ENCODE data around the gene CDX1.
"Not testable (repeated sequence)": the region's sequence is repeated elsewhere in the genome, so short reads cannot be mapped to it uniquely, and the experiment has no call there.

Gene CDX1

DNA sequence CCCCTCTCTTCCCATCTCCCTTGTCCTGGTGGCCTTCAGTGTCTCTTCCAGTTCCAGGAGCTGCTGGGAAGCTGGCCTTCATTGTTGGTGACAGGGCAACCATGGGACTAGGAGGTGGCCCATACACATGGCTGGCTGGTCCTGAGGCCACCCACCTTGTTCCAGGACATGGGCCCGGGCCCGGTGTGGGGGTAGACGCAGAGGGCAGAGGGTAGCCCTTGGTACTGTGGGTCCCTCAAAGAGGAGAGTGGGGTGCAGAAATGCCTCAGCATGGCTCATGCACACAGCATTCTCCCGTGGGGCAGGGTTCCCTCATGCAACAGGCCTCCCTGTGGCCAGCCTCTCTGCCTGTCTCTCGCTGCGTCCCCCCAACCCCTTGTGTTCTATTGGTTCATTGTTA is 44.1 kb downstream of the CDX1 start:
- no peak for DNase-seq

DNA sequence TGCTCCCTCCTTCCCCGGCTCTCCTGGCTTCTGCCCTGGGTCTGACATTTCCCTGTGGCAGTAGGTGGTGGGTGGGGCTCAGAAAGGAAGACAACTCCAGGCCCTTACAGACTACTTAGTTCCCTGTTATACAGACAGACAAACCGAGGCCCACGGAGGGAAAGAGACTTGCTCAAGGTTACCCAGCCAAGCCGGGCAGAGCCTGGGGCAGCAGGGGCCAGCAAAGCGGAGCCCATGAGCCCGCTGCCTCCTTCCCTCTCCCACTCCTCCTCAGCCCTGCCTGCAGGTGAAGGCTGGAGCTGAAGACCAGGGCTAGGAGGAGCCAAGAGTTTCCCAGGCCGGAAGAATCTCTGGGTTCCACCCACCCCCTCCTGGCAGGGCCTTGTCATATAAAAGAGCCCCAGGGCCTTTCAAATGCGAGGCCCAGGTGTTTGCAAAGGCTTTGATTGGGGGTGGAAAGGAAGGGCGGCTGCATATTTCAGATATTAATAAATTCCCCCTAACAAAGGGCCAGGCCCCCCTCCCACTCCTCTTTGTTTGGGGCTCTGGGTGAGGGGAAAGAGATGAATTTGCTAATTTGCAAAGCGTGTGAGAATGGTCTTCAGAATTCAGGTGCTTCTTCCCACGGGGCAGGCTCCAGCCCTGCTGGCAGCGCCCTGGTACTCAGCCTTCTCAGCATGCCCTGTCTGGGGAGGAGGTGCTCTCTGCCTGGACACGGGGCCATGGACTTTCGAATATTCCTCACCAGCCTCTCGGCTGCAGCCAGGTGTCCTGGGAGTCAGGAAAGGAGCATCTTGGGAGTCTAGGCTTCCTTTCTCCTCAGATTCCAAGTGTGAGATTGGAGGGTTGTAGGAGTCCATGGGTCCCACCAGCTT is 44.8 kb downstream of the CDX1 start:
- DNase-seq: no peak

DNA sequence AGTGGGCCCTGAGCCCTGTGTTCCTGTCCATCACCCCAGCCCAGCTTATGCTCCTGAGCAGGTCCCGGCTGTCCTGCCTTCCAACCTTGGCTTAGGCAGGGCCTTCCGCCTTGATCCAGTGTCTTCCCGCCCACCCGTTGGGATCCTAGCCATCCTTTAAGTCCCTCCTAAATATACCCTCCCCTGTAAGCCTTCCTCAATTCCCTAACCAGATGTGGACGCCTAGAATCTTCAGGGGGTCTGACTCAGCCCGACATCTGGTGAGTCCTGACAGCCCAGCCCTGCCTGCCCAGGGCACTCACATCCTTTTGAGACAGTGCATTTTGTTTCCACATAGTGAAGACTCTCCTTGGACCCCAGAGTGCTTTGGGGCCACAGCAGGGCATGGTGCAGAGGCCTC is 47.0 kb downstream of the CDX1 start:
- DNase-seq: no peak

DNA sequence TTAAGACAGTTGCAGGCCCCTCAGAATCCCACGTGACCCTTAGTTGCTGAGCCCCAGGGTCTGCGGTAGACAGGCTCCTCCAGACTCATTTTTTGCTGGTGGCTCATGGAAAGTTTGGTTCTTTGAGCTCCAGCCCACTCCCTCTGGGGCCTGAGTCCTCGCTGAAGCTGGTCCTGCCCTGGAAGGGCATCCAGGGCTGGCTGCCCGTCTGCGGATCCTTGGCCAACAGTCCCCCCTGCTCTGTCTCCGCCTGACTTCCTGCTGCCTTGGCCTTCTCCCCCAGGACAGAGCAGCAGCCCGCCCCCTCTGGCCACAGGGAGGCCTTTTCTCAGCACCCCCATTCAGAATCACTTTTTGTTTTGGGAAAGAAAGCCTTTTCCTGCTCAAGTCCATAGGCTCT is 47.7 kb downstream of the CDX1 start:
- no peak for DNase-seq

DNA sequence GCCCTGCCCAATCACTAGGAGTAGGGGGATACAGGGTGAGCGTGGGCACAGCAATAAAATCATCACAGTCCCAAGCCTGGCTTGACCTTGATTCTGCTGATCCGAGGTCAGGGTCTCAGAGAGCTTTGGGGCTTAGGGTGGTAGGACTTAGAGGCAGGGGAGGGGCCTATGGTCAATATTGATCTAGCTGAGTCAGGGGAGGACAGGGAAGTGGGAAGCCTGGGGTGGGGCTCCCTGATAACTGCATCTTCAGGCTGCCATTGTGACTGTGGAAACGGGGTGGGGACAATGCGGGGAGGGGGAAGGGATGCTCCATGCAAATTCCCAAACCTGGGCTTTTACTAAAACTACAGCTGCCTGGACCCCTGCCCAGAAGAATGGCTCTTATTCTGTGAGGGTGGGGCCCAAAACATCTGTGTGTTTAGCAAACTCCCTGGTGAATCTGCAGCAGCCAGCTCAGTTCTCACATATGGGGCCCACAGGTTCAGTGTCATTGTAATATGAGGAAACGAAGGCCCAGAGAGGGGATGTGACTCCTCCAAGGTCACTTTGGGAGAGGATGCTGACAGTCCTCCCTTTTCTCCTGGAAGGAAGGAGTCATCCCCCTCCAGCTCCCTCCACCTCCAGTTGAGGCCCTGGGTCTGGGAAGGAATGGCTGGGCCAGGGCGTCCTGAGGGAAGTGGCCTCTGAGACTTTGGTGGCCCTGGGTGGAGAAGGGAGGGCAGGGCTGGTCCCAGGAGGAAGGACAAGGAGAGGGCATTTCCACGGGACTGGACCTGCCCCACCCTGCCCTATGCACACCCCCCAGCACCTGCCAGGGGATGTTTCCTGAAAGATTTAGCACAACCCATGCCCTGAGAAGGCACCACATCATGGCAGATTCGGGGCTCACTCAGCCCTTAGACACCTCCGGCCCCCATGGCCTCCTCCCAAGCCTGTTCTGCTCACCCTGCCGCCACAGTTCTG is 49.7 kb downstream of the CDX1 start:
- DNase-seq: no peak

DNA sequence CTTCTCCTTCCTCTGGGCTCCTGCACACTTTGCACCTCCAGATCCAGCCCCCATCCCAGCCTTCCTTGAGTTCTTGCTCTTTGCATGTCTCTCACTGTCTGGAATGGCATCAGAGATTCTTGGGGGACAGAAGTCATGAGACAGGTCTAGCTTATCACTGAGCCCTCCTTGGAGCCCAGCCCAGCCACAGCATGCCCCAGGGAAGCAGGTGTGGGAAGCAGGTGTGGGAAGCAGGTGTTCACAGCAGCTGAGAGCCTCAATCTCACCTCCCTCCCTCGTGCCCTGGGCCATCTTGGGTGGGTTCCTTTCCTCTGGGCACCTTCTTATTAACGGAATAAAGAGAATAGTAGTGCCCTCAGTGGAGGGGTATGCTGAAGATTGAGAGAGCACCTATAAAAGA is 50.5 kb downstream of the CDX1 start:
- DNase-seq: no peak

DNA sequence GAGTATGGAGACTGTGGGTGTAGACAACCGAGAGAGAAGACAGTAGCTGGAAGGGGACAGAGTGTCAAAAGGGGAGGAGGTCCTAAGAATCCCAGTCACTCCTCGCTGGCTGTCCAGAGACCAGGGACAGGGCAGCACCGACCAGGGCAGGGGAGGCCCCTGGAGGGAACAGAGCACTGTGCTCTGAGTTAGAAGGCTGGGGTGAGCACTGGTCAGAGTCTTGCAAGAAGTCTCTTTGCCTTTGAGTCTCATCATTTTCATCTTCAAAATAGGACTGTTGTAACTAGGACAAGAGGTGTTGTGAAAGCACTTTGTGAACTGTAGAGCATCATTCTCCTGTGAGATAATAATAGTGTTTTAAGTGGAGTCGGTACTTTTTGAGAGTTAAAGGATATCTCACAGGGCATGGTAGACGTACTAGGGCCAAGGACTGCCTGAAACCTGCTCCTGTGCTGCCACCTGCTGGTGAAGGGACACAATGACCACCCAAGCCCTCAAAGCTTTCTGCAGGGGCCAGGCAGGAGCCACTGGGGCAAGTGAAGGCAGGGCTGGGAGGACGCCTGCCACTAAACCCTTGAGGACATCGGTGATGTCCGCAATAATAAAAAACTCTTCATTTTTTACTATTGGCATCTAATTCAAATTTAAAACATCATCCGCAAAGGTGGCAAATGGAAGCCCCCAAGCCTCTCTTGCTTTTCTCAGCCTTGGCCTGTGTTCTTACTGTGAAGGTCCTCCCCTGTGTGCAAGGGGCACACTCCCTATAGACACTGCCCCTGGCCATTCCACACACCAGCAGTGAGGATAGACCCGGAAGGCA is 51.5 kb downstream of the CDX1 start:
- DNase-seq: peak; percentile 84

DNA sequence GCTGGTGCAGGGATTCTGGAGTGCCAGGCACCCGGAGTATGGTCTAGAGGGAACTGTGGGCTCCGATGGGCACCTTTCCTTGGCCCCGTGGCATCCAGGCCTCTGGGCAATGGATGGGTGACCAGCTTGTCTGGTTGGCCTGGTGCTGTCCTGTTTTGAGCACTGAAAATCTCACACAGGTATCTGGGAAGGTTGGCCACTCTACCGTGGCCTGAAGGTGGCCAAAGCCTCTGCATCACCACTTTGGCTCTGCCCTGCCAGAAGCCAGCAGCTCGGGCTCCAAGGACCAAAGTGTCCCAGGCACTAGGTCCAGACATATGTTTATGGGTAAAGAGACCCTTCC is 52.1 kb downstream of the CDX1 start:
- no peak for DNase-seq

DNA sequence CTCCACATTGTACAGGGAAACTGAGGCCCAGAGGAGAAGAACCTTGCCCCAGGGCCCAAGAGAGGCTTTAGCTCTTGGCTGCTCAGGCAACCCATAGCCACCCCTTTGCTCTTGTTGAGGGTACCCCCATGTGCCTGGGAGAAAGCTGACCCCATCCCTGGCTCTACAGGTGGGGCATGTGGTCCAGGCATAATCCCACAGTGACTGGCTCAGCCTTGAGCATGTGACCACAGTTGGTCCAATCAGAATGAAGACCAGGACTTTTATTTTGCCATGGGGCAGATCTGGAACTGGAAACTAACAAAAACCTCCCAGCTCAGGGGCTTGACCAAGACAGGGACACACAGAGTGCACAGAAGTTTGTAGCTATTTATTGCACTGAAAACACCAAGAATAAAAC is 52.6 kb downstream of the CDX1 start:
- no peak for DNase-seq

DNA sequence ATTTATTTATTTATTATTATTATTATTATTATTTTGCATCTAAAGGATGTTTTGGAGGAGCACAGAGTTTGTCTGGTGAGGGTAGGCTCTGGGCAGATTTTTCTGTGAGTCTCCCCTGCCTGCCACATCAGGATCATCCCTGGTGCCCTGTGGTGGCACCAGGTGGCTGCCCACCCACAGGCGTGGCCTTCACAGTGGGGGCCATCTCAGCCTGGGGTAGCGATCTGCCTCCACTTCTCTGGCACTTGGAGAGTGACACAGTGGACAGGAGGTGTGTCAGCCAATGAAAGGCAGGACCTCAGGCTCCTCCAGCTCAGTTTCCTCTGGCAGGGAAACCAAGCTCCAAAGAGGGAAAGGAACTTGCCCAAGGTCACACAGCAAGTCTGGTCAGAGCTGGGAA is 53.3 kb downstream of the CDX1 start:
- no peak for DNase-seq

DNA sequence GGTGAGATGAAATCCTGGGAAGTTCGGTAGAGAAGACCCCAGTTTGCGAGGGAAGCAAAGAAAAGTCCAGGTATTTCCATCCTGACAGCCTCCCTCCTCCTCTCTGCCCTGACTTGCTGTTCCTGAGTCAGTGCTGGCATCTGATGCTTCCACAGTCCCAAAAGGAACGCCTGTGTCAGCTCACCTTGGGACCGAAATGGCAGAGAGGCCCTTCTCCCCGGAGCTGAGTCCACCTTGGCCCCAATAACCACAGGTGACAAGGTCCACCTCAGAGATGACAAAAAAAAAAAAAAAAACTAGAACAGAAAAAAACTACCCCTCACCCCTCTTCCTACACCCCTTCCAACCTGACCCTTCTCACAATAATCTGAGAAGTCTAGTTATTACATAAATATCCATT is 54.9 kb downstream of the CDX1 start:
- DNase-seq: no peak

DNA sequence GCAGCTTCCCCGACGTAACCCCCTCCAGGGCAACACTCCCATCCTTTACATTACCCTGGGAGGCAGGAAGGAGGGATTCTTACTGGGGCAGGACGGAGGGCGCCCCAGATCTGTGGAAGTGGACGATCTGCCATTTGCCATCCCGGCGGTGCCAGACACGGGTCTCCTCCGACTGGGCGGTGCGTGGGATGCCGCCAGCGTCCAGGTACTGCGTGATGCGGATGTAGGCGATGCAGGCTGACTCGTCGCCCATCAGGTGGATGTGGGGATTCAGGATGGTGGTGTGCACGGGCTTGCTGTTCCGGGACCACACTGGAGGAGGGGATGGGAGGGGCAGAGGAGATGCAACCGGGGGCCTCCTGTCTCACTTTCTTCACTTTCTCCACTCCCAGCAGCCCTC is 56.3 kb downstream of the CDX1 start:
- DNase-seq: no peak

DNA sequence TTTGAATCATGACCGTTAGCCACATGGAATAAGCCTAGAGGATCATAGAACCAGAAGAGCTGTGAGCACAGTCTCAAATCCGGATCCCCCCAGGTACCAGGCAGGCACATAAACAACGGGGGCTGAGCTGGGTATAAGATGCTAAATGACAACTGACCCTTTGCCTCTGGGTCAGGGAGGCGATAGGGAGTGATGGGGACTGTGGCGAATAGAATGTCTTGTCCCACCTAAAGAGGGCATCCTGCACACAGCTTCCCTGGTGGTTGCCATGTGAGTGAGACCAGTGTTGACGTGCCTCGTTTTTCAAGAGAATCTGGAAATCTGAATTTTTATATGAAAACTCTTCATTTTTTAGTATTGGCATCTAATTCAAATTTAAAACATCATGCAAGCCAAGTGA is 56.9 kb downstream of the CDX1 start:
- DNase-seq: no peak

DNA sequence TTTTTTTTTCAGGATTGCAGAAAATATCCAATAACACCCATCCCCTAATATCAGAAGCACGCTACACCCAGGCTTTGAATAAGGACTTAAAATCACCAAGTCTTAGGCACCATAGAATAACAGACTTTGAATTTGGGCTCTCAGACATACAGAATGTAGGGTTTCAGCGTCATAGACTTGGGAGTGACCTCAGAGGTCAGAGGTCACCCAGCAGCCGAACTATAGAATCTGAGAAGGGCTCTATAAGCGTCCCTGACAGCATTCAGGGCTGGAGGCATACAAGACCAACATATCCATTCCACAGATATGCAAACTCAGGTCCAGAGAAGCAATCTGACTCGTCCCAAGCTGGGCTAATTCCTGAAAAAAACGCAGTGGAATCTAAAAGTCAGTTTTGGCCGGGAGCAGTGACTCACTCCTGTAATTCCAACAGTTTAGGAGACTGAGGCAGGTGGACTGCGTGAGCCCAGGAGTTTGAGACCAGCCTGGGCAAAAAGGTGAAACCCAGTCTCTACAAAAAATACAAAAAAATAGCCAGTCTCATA is 58.0 kb downstream of the CDX1 start:
- no peak for DNase-seq

DNA sequence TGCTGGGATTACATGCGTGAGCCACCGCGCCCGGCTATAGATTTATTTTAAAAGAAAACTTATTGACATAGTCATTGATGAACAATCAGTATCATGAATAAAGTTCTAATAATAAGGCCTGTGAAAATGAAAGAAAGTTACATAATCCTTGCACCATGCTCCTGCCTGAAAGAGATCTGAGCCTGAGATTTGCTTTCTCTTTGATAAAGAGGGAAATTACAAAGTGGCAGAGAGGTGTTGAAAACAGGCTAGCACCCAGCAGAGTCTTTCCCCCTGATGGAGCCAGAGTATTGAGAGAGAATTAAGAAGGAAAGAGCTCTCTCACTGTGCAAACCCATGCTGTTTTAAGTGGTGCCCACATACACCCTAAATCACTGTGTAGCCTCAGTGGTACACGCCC is 60.5 kb downstream of the CDX1 start:
- DNase-seq: no peak

DNA sequence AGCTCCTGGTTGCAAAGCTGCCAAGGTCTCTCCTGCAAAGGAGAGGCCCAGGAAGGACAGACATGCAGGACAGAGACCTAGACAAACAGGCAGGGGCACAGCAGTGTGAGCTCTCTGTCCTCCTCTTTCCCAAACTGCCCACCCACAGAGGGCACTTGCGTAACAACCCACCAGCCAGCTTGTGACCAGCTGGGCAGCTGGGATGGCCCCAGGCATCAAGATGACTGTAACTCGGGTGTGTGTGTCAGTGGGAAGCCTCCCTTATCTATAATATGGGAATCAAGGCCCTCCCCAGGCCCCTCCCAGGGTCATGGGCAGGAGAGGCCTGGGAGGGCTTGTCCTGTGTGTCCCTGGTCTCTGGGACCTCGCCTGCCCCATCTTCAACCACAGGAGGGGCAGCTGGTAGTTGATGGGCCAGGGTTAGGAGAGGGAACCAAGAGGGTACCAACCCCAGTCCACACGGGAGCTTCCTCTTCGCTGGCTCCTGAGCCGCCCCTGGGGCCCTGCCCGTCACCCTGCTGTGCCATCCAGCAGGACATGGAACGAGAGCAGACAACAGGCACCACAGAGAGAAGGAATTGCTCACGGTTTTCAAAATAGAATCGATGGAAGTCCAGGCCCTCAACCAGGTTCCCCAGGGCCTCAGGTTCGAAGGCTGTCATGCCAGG is 61.2 kb downstream of the CDX1 start:
- no peak for DNase-seq

DNA sequence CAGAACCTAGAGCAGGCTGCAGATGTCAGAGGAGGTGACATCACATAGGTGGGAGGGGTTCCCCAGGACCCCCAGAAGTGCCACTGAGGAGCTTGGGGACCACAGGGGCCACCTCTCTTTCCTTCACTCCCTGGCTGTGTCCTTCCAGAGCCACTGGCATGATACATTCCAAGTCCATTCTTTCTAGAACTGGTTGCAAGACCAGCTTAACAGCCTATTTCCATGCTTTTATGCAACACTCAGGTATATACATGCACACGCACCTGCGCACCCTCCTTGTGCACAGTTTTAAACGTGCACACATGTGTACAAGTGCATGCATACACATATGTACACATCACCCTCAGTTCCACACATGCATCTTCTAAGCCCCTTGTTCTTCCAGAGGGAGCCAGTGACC is 63.0 kb downstream of the CDX1 start:
- no peak for DNase-seq

DNA sequence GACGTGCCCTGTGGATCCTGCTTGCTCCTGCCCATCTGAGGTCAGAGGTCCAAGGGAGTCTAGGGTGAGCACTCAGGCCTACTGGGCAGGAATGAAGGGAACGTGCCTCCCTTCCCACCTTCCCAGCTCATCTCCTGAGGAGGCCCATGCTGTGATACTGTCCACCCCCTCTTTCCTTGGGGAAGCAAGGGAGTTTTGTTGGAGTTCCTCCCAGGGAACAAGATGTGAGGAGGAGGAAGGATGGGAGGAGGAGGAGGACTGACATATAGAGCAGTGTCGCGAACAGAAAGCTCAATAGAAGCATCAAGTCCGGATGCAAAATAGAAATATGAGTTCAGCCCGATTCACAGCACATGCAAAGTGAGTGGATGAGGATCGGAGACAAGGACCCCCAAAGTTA is 64.3 kb downstream of the CDX1 start:
- DNase-seq: no peak

DNA sequence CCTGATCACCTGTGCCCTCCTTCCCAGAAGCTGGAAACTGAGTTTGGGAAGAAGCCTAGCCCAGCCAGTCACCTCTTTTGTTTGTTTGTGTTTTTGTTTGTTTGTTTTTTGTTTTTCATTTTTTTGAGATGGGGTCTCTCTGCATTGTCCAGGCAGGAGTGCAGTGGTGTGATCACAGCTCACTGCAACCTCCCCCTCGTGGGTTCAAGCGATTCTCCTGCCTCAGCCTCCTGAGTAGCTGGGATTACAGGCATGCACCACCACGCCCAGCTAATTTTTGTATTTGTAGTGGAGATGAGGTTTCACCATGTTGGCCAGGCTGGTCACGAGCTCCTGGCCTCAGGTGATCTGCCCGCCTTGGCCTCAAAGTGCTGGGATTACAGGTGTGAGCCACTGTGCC is 67.1 kb downstream of the CDX1 start:
- not testable (repeated sequence) for DNase-seq

Data from CD4-positive, alpha-beta T cell treated with Interleukin-17A for 4 hours (primary cell).